ENCODE measurements around the gene MRTO4.
"Not testable (repeated sequence)": the region's sequence is repeated elsewhere in the genome, so short reads cannot be mapped to it uniquely, and the experiment has no call there.

The MRTO4 gene

DNA sequence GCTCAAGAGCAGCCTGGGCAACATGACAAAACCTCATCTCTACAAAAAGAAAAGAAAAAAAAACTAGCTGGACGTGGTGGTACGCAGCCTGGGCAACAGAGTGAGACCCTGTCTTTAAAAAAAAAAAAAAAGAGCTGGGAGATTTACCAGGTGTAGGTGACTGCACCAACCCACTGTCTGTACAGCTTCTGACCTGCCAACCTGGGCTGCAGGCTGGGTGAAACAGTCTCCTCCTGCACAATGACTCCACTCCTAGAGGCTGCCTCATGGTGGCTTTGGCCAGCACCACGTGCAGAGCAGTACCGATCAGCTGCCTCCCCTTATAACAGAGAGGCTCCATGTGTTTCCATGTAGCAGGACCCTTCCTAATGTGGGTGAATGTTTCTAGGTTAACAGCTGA, 3.7 kb downstream of the MRTO4 start:
- no peak overlapping the region for H3K9ac ChIP-seq (ENCODE audit: low read length)
- H3K4me2 ChIP-seq (ENCODE audit: low read length) = no peak overlapping the region
- no peaks in the 10 kb centered on the region for H3K27me3 ChIP-seq (ENCODE audit: low read depth, low read length)
- TF ChIP-seq, protein P1, sequence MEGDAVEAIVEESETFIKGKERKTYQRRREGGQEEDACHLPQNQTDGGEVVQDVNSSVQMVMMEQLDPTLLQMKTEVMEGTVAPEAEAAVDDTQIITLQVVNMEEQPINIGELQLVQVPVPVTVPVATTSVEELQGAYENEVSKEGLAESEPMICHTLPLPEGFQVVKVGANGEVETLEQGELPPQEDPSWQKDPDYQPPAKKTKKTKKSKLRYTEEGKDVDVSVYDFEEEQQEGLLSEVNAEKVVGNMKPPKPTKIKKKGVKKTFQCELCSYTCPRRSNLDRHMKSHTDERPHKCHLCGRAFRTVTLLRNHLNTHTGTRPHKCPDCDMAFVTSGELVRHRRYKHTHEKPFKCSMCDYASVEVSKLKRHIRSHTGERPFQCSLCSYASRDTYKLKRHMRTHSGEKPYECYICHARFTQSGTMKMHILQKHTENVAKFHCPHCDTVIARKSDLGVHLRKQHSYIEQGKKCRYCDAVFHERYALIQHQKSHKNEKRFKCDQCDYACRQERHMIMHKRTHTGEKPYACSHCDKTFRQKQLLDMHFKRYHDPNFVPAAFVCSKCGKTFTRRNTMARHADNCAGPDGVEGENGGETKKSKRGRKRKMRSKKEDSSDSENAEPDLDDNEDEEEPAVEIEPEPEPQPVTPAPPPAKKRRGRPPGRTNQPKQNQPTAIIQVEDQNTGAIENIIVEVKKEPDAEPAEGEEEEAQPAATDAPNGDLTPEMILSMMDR (IDR thresholded peaks at IDR 0.05; ENCODE audit: low read depth, low read length) = no peak
- no peak for TF ChIP-seq EZH2phosphoT487 (IDR thresholded peaks at IDR 0.05; ENCODE audit: low read depth)
- H3K79me2 ChIP-seq (ENCODE audit: low read length) = peaks cover 57% of the 10 kb centered on the region
- H3K4me1 ChIP-seq (ENCODE audit: low read length) = peaks cover 16% of the 10 kb centered on the region
- H4K20me1 ChIP-seq (ENCODE audit: insufficient read depth, low read length) = no peaks in the 10 kb centered on the region
- H3K4me3 ChIP-seq (ENCODE audit: low read length) = no peak overlapping the region
- H3K36me3 ChIP-seq (replicated peaks; ENCODE audit: low read depth, low read length) = peaks cover 8% of the 10 kb centered on the region
- no peak overlapping the region for H3K27ac ChIP-seq (ENCODE audit: low read length)
- H3K9me3 ChIP-seq (ENCODE audit: insufficient read depth, low read length) = no peaks in the 10 kb centered on the region
- H2AFZ ChIP-seq (ENCODE audit: low read depth, low read length) = no peak overlapping the region

DNA sequence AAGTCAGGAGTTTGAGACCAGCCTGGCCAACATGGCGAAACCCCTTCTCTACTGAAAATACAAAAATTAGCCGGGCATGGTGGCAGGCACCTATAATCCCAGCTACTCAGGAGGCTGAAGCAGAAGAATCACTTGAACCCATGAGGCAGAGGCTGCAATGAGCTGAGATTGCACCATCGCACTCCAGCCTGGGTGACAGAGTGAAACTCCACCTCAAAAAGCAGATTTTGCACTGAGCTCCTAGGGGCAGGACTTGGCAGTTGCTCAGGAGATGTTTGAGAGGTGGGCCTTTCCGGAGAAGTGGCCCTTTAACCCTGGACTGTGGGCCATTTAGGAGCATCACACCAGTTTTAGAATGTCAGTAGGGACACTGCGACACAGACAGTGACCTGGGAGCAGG, 4.7 kb downstream of the MRTO4 start:
- not testable (repeated sequence) for H3K9me3 ChIP-seq (ENCODE audit: insufficient read depth, low read length); H3K27ac ChIP-seq (ENCODE audit: low read length); H3K9ac ChIP-seq (ENCODE audit: low read length); H3K4me3 ChIP-seq (ENCODE audit: low read length); H3K27me3 ChIP-seq (ENCODE audit: low read depth, low read length); H2AFZ ChIP-seq (ENCODE audit: low read depth, low read length); H3K36me3 ChIP-seq (replicated peaks; ENCODE audit: low read depth, low read length); H4K20me1 ChIP-seq (ENCODE audit: insufficient read depth, low read length); H3K4me2 ChIP-seq (ENCODE audit: low read length)
- Histone ChIP-seq H3K4me1 (ENCODE audit: low read length) (peaks cover 12% of the 10 kb centered on the region), H3K79me2 (ENCODE audit: low read length) (peaks cover 46% of the 10 kb centered on the region)

DNA sequence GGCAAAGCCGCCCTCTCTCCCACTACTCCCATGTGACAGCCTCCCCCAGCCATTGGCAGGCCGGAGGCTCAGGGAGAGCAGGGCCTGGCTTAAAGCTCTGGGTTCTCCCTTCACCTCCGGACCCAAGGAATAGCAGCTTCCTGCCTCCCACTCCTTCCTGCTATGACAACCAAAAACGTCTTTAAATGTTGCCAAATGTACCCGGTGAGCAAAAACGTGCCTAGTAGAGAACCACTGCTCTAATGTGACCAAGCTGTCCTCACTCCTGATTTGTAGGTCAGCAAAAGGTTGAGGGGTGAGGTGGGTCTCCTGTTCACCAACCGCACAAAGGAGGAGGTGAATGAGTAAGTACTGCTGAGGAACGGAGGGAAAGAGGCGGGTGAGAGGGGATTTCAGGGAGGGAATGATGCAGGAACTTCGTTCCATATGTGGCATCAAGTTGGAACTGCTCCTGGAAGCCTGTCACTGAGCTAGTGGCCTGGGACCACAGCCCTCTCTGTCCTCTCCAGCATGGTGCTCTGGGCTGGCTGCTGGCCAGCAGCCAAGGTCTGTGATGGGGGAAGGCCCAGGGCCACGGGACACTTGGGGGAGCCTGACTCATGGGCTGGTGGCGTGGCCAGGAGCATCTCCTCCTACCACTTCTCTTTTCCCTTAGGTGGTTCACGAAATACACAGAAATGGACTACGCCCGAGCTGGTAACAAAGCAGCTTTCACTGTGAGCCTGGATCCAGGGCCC, 5.7 kb downstream of the MRTO4 start:
- Histone ChIP-seq H3K79me2 (ENCODE audit: low read length) (peaks cover 36% of the 10 kb centered on the region), H3K4me2 (ENCODE audit: low read length) (no peak overlapping the region), H3K4me3 (ENCODE audit: low read length) (no peak overlapping the region), H4K20me1 (ENCODE audit: insufficient read depth, low read length) (no peaks in the 10 kb centered on the region), H2AFZ (ENCODE audit: low read depth, low read length) (no peak overlapping the region), H3K9ac (ENCODE audit: low read length) (no peak overlapping the region), H3K27me3 (ENCODE audit: low read depth, low read length) (no peaks in the 10 kb centered on the region), H3K36me3 (replicated peaks; ENCODE audit: low read depth, low read length) (peaks cover 8% of the 10 kb centered on the region), H3K4me1 (ENCODE audit: low read length) (peaks cover 12% of the 10 kb centered on the region), H3K9me3 (ENCODE audit: insufficient read depth, low read length) (no peaks in the 10 kb centered on the region), H3K27ac (ENCODE audit: low read length) (no peak overlapping the region)
- TF ChIP-seq EZH2phosphoT487 (IDR thresholded peaks at IDR 0.05; ENCODE audit: low read depth) = no peak
- TF ChIP-seq, protein P1 (IDR thresholded peaks at IDR 0.05; ENCODE audit: low read depth, low read length) = no peak

GRCh38 chr1:19258353-19258752, 6.7 kb downstream of the MRTO4 start:
- Histone ChIP-seq H3K4me2 (ENCODE audit: low read length) (no peak overlapping the region), H3K4me3 (ENCODE audit: low read length) (no peak overlapping the region), H3K79me2 (ENCODE audit: low read length) (peaks cover 26% of the 10 kb centered on the region), H3K9ac (ENCODE audit: low read length) (no peak overlapping the region), H3K36me3 (replicated peaks; ENCODE audit: low read depth, low read length) (peaks cover 8% of the 10 kb centered on the region), H2AFZ (ENCODE audit: low read depth, low read length) (no peak overlapping the region), H3K27me3 (ENCODE audit: low read depth, low read length) (no peaks in the 10 kb centered on the region), H3K4me1 (ENCODE audit: low read length) (peaks cover 5% of the 10 kb centered on the region), H3K27ac (ENCODE audit: low read length) (no peak overlapping the region), H4K20me1 (ENCODE audit: insufficient read depth, low read length) (no peaks in the 10 kb centered on the region), H3K9me3 (ENCODE audit: insufficient read depth, low read length) (no peaks in the 10 kb centered on the region)
- TF ChIP-seq, protein P1 (IDR thresholded peaks at IDR 0.05; ENCODE audit: low read depth, low read length) = no peak
- TF ChIP-seq EZH2phosphoT487 (IDR thresholded peaks at IDR 0.05; ENCODE audit: low read depth) = no peak
